GM12878 (cell line): ENCODE results near the gene COPS6. TPM values are rescaled to one million over a fixed set of nuclear protein-coding genes. Genes with fewer than 3 reads are reported as not detected.
A peak's percentile ranks its signal among the peaks of the same experiment; 100 is the strongest.

Source experiments
- ATAC-seq: fragments of 200-7000 bp; cut with Tn5 transposase; 3 replicates; pipeline ENCODE4 v1.9.1; 2020; ENCODE audit warnings: mild to moderate bottlenecking, moderate library complexity
- BruUV-seq: library from RNA; stranded (reverse); fragments of 400-500 nt; replicated peaks from 2 replicates; lab custom pipeline; 2021; lab: Mats Ljungman, UMichigan
- CTCF ChIA-PET: fragments of 300-600 bp; sonication (Branson Sonifier 250); formaldehyde crosslinking; extraction: SDS; loops from one replicate; lab custom pipeline; 2021; ENCODE audit warnings: inconsistent platforms; lab: Yijun Ruan, JAX
- POLR2A ChIA-PET: fragments of 350-600 bp; formaldehyde crosslinking; extraction: SDS; loops from one replicate; lab custom pipeline; 2021; ENCODE audit warnings: inconsistent platforms; lab: Charles Lee
- RAD21 ChIA-PET: fragments of 300-600 bp; sonication (Branson Sonifier 250); formaldehyde crosslinking; loops from one replicate; lab custom pipeline; 2023; ENCODE audit warnings: antibody characterized with exemption; ENCODE audit not compliant: unreplicated experiment; lab: Charles Lee
- SMC1A ChIA-PET: fragments of 300-600 bp; sonication (Branson Sonifier 250); formaldehyde crosslinking; loops from one replicate; lab custom pipeline; 2023; ENCODE audit not compliant: unreplicated experiment, uncharacterized antibody; lab: Charles Lee
- DNase-seq: peaks from one replicate; pipeline ENCODE4 v3.0.0-alpha.2; 2011; ENCODE audit warnings: low read depth, low spot score
- FAIRE-seq: peaks from 3 replicates; lab custom pipeline; 2011; peaks lifted over from hg19 to GRCh38; lab: Jason Lieb, UNC
- H2AFZ ChIP-seq: 2 replicates; pipeline ENCODE4 v1.6.0; 2011; ENCODE audit warnings: low read depth, low read length, control low read depth; ENCODE audit not compliant: control insufficient read depth
- H3K27ac ChIP-seq: 2 replicates; pipeline ENCODE4 v1.5.1; 2011; ENCODE audit warnings: control low read depth; ENCODE audit not compliant: control insufficient read depth, insufficient read depth
- H3K27me3 ChIP-seq, 2 experiments: replicated peaks in 1 of 2; 2 replicates each; pipeline versions ENCODE4 v1.6.0 to v1.6.1; 2011; ENCODE audit warnings: low read length in 1 of 2; ENCODE audit not compliant: control insufficient read depth in 2 of 2, insufficient read depth in 2 of 2
- H3K36me3 ChIP-seq, 2 experiments: 2 replicates each; pipeline ENCODE4 v1.5.1; 2011; ENCODE audit warnings: low read length in 1 of 2; ENCODE audit not compliant: control insufficient read depth in 2 of 2, insufficient read depth in 2 of 2
- H3K4me1 ChIP-seq: 2 replicates; pipeline ENCODE4 v1.6.1; 2011; ENCODE audit warnings: mild to moderate bottlenecking, low read length, moderate library complexity, mixed read lengths; ENCODE audit not compliant: control insufficient read depth, insufficient read depth
- H3K4me2 ChIP-seq: 2 replicates; pipeline ENCODE4 v1.6.0; 2011; ENCODE audit warnings: control low read depth; ENCODE audit not compliant: control insufficient read depth, insufficient read depth
- H3K4me3 ChIP-seq: fragments of 200-600 bp; sonication (generic); 2 replicates; pipeline ENCODE4 v1.5.1; 2016
- H3K79me2 ChIP-seq: 2 replicates; pipeline ENCODE4 v1.6.0; 2011; ENCODE audit warnings: low read length; ENCODE audit not compliant: control insufficient read depth, insufficient read depth
- H3K9ac ChIP-seq: 2 replicates; pipeline ENCODE4 v1.8.0; 2011; ENCODE audit warnings: low read length, control low read depth, mixed read lengths; ENCODE audit not compliant: control insufficient read depth, insufficient read depth
- H3K9me3 ChIP-seq: replicated peaks from 3 replicates; pipeline ENCODE4 v1.5.1; 2011; ENCODE audit warnings: mild to moderate bottlenecking, low read length; ENCODE audit not compliant: control insufficient read depth, insufficient read depth
- H4K20me1 ChIP-seq: 2 replicates; pipeline ENCODE4 v1.6.0; 2011; ENCODE audit not compliant: control insufficient read depth, insufficient read depth
- ATF7 ChIP-seq: fragments of 450-650 bp; IDR thresholded peaks from 2 replicates; pipeline ENCODE4 v1.6.1; 2016; ENCODE audit warnings: low read depth, mild to moderate bottlenecking
- BRCA1 ChIP-seq: IDR thresholded peaks from 2 replicates; pipeline ENCODE4 v1.6.1; 2011; ENCODE audit warnings: low read depth, low read length, improper control_type of control experiment
- CHD1 ChIP-seq: IDR thresholded peaks from 2 replicates; pipeline ENCODE4 v1.6.1; 2012; ENCODE audit warnings: low read depth, low read length, improper control_type of control experiment
- GATAD2B ChIP-seq: fragments of 450-650 bp; conservative IDR thresholded peaks from 2 replicates; pipeline ENCODE4 v1.6.1; 2017; ENCODE audit warnings: low read depth, mild to moderate bottlenecking, moderate library complexity
- IKZF1 ChIP-seq: fragments of 450-650 bp; conservative IDR thresholded peaks from 2 replicates; pipeline ENCODE4 v1.6.1; 2017; ENCODE audit warnings: antibody characterized with exemption, mild to moderate bottlenecking
- KAT2A ChIP-seq: conservative IDR thresholded peaks from 2 replicates; pipeline ENCODE4 v1.6.1; 2011; ENCODE audit warnings: low read depth, low read length; ENCODE audit not compliant: control insufficient read depth
- MTA2 ChIP-seq: fragments of 450-650 bp; IDR thresholded peaks from 2 replicates; pipeline ENCODE4 v1.6.1; 2016; ENCODE audit warnings: low read depth, mild to moderate bottlenecking, moderate library complexity
- NBN ChIP-seq: fragments of 450-650 bp; IDR thresholded peaks from 2 replicates; pipeline ENCODE4 v1.6.1; 2016
- PAX8 ChIP-seq: fragments of 450-650 bp; IDR thresholded peaks from 2 replicates; pipeline ENCODE4 v1.6.1; 2017; ENCODE audit warnings: mild to moderate bottlenecking, moderate library complexity
- POLR2AphosphoS2 ChIP-seq: IDR thresholded peaks from 2 replicates; pipeline ENCODE4 v1.6.1; 2011; ENCODE audit warnings: low read depth, mild to moderate bottlenecking, low read length, improper control_type of control experiment, moderate library complexity
- RBBP5 ChIP-seq: fragments of 200-600 bp; sonication (generic); conservative IDR thresholded peaks from 2 replicates; pipeline ENCODE4 v1.6.1; 2016
- SUZ12 ChIP-seq: fragments of 200-600 bp; sonication (generic); IDR thresholded peaks from one replicate; pipeline ENCODE4 v1.6.1; 2018; ENCODE audit warnings: antibody characterized with exemption, mild to moderate bottlenecking; ENCODE audit not compliant: unreplicated experiment
- TBL1XR1 ChIP-seq: IDR thresholded peaks from 2 replicates; pipeline ENCODE4 v1.6.1; 2012; ENCODE audit warnings: low read depth, low read length, improper control_type of control experiment
- YBX1 ChIP-seq: fragments of 450-650 bp; IDR thresholded peaks from 2 replicates; pipeline ENCODE4 v1.6.1; 2016; ENCODE audit warnings: antibody characterized with exemption
- ZSCAN29 ChIP-seq: fragments of 450-650 bp; IDR thresholded peaks from 2 replicates; pipeline ENCODE4 v1.6.1; 2017; ENCODE audit warnings: mild to moderate bottlenecking, moderate library complexity
- WGBS: methylation state at CpG from one replicate; pipeline ENCODE4 v1.1.6; 2016; ENCODE audit warnings: low lambda C conversion rate; ENCODE audit not compliant: insufficient replicate concordance, insufficient coverage; ENCODE audit errors: missing lambda C conversion rate; 5-methylcytosine and 5-hydroxymethylcytosine counted together
- in situ Hi-C: fragments of 300-500 bp; cut with MboI; formaldehyde crosslinking; loops from 9 replicates; pipeline ENCODE4 v1.14.3; 2018; ENCODE audit warnings: mixed read lengths
- intact Hi-C: fragments of 100-400 bp; cut with micrococcal nuclease; formaldehyde crosslinking; loops from one replicate; pipeline ENCODE4 v1.14.2; 2022; ENCODE audit not compliant: unreplicated experiment
- polyA plus RNA-seq, 11 experiments: library from polyadenylated mRNA; depleted of rRNA in 4 of 11; unstranded in 6 of 11; stranded (reverse) in 5 of 11; fragments of >200 nt; fragmentation: Nextera tagmentation in 4 of 11; fragmentation: Illumina TruSeq in 1 of 11; extraction: Ambion mirVana in 4 of 11; extraction: Trizol in 1 of 11; gene quantifications; 1 replicate in 1 of 11; 2 replicates in 10 of 11; pipeline versions ENCODE4 v1.2.1 to v1.2.3, GENCODE V29; 2011 to 2016; ENCODE audit warnings: inconsistent platforms in 2 of 11, missing spikeins in 2 of 11, low read depth in 1 of 11
- total RNA-seq, 4 experiments: library from RNA; depleted of rRNA in 3 of 4; stranded (reverse); fragments of >200 nt in 3 of 4; fragmentation: Illumina TruSeq in 1 of 4; extraction: Trizol in 1 of 4; gene quantifications; 2 replicates each; pipeline versions ENCODE4 v1.2.1 to v1.2.3, GENCODE V29; 2013 to 2021
- TF ChIP-seq, protein P1 (sequence below): fragments of 450-650 bp; IDR thresholded peaks from 2 replicates; pipeline ENCODE4 v1.6.1; 2016; ENCODE audit warnings: mild to moderate bottlenecking
- TF ChIP-seq, protein P2 (sequence below): fragments of 450-650 bp; IDR thresholded peaks from 2 replicates; pipeline ENCODE4 v1.6.1; 2017; ENCODE audit warnings: low read depth, mild to moderate bottlenecking, moderate library complexity
- TF ChIP-seq, protein P3 (sequence below): IDR thresholded peaks from 2 replicates; pipeline ENCODE4 v1.6.1; 2011; ENCODE audit warnings: low read depth, low read length, improper control_type of control experiment, borderline replicate concordance
- TF ChIP-seq, protein P4 (sequence below): fragments of 450-650 bp; IDR thresholded peaks from 2 replicates; pipeline ENCODE4 v1.6.1; 2018; ENCODE audit warnings: mild to moderate bottlenecking, low read depth, moderate library complexity; ENCODE audit not compliant: partially characterized antibody

Gene COPS6
- total and polyA plus RNA-seq, 10 of the 15 experiments (the other 5 are each of a cell fraction or from before 2014, with no cell fraction given), result 28.5 to 182 (median 81.5) TPM

DNA sequence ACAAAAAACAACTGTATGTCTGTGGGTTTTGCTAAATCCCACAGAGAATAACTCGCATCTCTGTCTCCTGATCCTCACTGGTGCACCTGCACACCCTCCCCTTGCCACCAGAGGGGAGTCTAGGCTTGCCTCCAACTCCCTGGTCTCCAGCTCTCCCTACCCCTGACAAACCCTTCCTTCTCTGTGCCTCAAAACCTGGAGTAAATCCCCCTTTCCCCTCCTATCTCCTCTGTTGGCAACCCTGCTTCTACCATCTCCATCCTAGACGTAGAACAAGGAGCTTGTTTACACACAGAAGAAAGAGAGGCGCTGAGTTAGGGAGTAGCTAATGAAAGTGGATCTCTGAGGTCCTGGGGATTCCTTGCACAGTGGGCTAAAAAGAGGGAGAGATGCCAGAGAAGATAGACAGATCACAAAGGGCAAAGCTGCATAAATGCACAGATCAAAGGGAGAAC lies 44.0 kb downstream of the COPS6 start:
- FAIRE-seq (peak; percentile 84), DNase-seq (no peak), ATAC-seq (peak; percentile 87)
- Histone ChIP-seq H3K36me3 (no peaks in the 10 kb centered on the region), H4K20me1 (no peaks in the 10 kb centered on the region), H3K79me2 (peaks cover 2% of the 10 kb centered on the region; the same call in 1 of the 2 replicates), H3K27me3 (no peaks in the 10 kb centered on the region), H2AFZ (peak overlapping the region; percentile 70), H3K9me3 (no peaks in the 10 kb centered on the region), H3K9ac (no peak overlapping the region), H3K27ac (no peak overlapping the region), H3K4me3 (no peak overlapping the region), H3K4me1 (peaks cover 11% of the 10 kb centered on the region), H3K4me2 (no peak overlapping the region)
- ChIA-PET RAD21 (interaction anchor here (0.6 to 5.1 kb wide), 26 partner anchors 9 to 275 kb away, joined by 3 to 49 read pairs (median 4); partner anchors contain the start of genes GAL3ST4, LAMTOR4 and PVRIG), SMC1A (interaction anchor here (0.7 to 4.8 kb wide), 30 partner anchors 9 to 286 kb away, joined by 3 to 41 read pairs (median 5); partner anchors contain the start of genes AP4M1, GAL3ST4, LAMTOR4 and MCM7), CTCF (interaction anchor here (0.6 to 7.9 kb wide), 54 partner anchors 9 to 427 kb away, joined by 3 to 107 read pairs (median 4); partner anchors contain the start of genes AP4M1, AZGP1, GAL3ST4 and GPC2), POLR2A (interaction anchor here (1.2 to 2.2 kb wide), 3 partner anchors 16 to 214 kb away, joined by 3 to 8 read pairs (median 6); partner anchors contain the start of gene LAMTOR4)
- in situ Hi-C loops (loop anchor here (5.0 kb wide), 1 partner anchor 275 kb away; no protein-coding TSS in a partner anchor), intact Hi-C loops (loop anchor here (1.0 to 5.0 kb wide), 4 partner anchors 83 to 275 kb away; no protein-coding TSS in a partner anchor)
- no TSS peak for BruUV-seq
- WGBS, result 16% methylated on average over 3 of the region's 3 CpGs
- TF ChIP-seq, protein P1, sequence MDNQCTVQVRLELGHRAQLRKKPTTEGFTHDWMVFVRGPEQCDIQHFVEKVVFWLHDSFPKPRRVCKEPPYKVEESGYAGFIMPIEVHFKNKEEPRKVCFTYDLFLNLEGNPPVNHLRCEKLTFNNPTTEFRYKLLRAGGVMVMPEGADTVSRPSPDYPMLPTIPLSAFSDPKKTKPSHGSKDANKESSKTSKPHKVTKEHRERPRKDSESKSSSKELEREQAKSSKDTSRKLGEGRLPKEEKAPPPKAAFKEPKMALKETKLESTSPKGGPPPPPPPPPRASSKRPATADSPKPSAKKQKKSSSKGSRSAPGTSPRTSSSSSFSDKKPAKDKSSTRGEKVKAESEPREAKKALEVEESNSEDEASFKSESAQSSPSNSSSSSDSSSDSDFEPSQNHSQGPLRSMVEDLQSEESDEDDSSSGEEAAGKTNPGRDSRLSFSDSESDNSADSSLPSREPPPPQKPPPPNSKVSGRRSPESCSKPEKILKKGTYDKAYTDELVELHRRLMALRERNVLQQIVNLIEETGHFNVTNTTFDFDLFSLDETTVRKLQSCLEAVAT, result 0 out of 2 replicates have a peak, but pooled peaks have one; percentile 50
- no peak for TF ChIP-seq GATAD2B
- TF ChIP-seq YBX1, result no peak
- no peak for TF ChIP-seq CHD1
- no peak for TF ChIP-seq MTA2
- TF ChIP-seq KAT2A, result no peak
- TF ChIP-seq RBBP5, result no peak
- no peak for TF ChIP-seq TBL1XR1
- TF ChIP-seq NBN, result peak; percentile 84
- peak; percentile 32; the same call in 1 of the 2 replicates for TF ChIP-seq IKZF1
- TF ChIP-seq, protein P2, sequence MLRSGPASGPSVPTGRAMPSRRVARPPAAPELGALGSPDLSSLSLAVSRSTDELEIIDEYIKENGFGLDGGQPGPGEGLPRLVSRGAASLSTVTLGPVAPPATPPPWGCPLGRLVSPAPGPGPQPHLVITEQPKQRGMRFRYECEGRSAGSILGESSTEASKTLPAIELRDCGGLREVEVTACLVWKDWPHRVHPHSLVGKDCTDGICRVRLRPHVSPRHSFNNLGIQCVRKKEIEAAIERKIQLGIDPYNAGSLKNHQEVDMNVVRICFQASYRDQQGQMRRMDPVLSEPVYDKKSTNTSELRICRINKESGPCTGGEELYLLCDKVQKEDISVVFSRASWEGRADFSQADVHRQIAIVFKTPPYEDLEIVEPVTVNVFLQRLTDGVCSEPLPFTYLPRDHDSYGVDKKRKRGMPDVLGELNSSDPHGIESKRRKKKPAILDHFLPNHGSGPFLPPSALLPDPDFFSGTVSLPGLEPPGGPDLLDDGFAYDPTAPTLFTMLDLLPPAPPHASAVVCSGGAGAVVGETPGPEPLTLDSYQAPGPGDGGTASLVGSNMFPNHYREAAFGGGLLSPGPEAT, result no peak
- TF ChIP-seq PAX8, result no peak
- TF ChIP-seq, protein P3, sequence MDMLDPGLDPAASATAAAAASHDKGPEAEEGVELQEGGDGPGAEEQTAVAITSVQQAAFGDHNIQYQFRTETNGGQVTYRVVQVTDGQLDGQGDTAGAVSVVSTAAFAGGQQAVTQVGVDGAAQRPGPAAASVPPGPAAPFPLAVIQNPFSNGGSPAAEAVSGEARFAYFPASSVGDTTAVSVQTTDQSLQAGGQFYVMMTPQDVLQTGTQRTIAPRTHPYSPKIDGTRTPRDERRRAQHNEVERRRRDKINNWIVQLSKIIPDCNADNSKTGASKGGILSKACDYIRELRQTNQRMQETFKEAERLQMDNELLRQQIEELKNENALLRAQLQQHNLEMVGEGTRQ, result no peak
- TF ChIP-seq, protein P4, sequence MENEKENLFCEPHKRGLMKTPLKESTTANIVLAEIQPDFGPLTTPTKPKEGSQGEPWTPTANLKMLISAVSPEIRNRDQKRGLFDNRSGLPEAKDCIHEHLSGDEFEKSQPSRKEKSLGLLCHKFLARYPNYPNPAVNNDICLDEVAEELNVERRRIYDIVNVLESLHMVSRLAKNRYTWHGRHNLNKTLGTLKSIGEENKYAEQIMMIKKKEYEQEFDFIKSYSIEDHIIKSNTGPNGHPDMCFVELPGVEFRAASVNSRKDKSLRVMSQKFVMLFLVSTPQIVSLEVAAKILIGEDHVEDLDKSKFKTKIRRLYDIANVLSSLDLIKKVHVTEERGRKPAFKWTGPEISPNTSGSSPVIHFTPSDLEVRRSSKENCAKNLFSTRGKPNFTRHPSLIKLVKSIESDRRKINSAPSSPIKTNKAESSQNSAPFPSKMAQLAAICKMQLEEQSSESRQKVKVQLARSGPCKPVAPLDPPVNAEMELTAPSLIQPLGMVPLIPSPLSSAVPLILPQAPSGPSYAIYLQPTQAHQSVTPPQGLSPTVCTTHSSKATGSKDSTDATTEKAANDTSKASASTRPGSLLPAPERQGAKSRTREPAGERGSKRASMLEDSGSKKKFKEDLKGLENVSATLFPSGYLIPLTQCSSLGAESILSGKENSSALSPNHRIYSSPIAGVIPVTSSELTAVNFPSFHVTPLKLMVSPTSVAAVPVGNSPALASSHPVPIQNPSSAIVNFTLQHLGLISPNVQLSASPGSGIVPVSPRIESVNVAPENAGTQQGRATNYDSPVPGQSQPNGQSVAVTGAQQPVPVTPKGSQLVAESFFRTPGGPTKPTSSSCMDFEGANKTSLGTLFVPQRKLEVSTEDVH, result no peak
- no peak for TF ChIP-seq ZSCAN29
- TF ChIP-seq SUZ12, result no peak
- TF ChIP-seq ATF7, result 0 out of 2 replicates have a peak, but pooled peaks have one; percentile 14
- no peak for TF ChIP-seq POLR2AphosphoS2
- no peak for TF ChIP-seq BRCA1
